Tibial artery (tissue), 4 donors: ENCODE results near the gene NOX5.

Experiments used
- DNase-seq, 2 donors: peaks; one replicate each; pipeline ENCODE4 v3.0.0-alpha.2; 2019
- H3K27ac ChIP-seq, 2 donors: fragments of 200-600 bp; sonication (generic) in 1 of 2; 1 replicate in 1 of 2; 2 replicates in 1 of 2; pipeline ENCODE4 v1.5.1; 2018 to 2019; ENCODE audit warnings: mild to moderate bottlenecking in 1 of 2
- H3K27me3 ChIP-seq, 2 donors: fragments of 200-600 bp; sonication (generic) in 1 of 2; one replicate each; pipeline versions ENCODE4 v1.5.1 to v1.6.0; 2016 to 2019
- H3K36me3 ChIP-seq, 3 donors: fragments of 200-600 bp; sonication (generic) in 2 of 3; one replicate each; pipeline ENCODE4 v1.5.1; 2016 to 2019; ENCODE audit warnings: mild to moderate bottlenecking in 2 of 3
- H3K4me1 ChIP-seq, 4 donors: fragments of 200-600 bp; sonication (generic) in 2 of 4; 1 replicate in 3 of 4; 2 replicates in 1 of 4; pipeline ENCODE4 v1.5.1; 2016 to 2019
- H3K4me3 ChIP-seq, 2 donors: fragments of 200-600 bp; sonication (generic) in 1 of 2; 1 replicate in 1 of 2; 2 replicates in 1 of 2; pipeline ENCODE4 v1.5.1; 2018 to 2019; ENCODE audit warnings: mild to moderate bottlenecking in 2 of 2
- H3K9me3 ChIP-seq, 3 donors: fragments of 200-600 bp; sonication (generic) in 1 of 3; one replicate each; pipeline ENCODE4 v1.5.1; 2016 to 2019
- intact Hi-C: fragments of 100-400 bp; cut with DNase I; formaldehyde crosslinking; loops from one replicate; pipeline ENCODE4 v1.15.0; 2023; ENCODE audit warnings: low total_unique reads
- TF ChIP-seq, protein P1 (sequence below), 2 experiments: fragments of 200-600 bp in 1 of 2; fragments of 450-650 bp in 1 of 2; IDR thresholded peaks; one replicate each; pipeline ENCODE4 v1.5.1; 2017 to 2019; ENCODE audit warnings: antibody characterized with exemption in 2 of 2, mild to moderate bottlenecking in 1 of 2, moderate library complexity in 1 of 2

Gene NOX5

DNA sequence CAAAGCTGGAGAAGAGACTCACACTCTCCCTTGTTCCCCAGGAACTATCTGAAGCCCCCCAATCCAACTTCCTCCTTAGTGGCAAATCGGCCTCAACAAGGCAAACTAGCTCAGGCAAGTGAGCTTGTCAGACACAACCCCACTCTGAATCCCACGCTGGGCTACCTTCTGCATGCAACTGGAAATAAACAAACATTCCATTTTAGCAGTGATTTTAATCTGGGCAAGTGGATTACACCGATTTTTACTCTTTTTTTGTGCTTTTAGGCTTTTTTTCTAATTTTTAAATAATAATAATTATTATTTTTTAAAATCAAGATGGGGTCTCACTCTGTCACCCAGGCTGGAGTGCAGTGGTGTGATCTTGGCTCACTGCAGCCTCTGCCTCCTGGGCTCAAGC is 2.9 kb upstream of the NOX5 start:
- no peak for DNase-seq

DNA sequence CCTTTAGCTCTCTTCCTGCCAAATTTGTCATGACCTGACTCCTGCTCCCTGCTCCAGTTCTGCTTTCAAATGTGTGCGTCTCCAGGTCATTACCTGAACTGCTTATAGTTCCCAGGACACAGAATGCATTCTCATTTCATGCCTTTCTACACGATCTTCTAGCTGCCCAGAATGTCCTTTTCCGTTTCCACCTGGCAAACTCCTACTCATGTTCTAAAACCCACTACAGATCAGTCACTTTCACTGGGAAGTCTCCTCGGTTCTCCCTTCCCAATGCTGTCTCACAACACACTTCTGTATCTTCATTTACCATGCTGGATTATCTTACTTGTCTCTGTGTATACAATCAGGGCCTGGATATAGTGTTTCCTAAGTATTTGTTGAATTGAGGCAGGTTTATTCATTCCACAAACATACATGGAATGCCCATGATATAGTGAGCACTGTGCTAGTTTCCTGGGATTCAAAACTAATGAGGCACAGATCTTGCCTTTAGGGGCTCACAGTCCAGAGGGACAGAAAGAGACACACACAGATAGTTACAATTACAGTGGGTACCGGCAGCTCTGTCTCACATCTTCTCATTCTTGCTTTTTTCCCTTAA is 1.6 kb upstream of the NOX5 start:
- Histone ChIP-seq H3K36me3 (peaks cover 0 to 4% (median 0%) of the 10 kb centered on the region in 3 donors), H3K4me1 (no peaks in the 10 kb centered on the region), H3K4me3 (no peak overlapping the region), H3K9me3 (peaks cover 0 to 23% (median 15%) of the 10 kb centered on the region in 3 donors), H3K27ac (no peak overlapping the region), H3K27me3 (peaks cover 0 to 3% of the 10 kb centered on the region in 2 donors)
- DNase-seq = no peak
- intact Hi-C loops = no loop called here
- TF ChIP-seq, protein P1, sequence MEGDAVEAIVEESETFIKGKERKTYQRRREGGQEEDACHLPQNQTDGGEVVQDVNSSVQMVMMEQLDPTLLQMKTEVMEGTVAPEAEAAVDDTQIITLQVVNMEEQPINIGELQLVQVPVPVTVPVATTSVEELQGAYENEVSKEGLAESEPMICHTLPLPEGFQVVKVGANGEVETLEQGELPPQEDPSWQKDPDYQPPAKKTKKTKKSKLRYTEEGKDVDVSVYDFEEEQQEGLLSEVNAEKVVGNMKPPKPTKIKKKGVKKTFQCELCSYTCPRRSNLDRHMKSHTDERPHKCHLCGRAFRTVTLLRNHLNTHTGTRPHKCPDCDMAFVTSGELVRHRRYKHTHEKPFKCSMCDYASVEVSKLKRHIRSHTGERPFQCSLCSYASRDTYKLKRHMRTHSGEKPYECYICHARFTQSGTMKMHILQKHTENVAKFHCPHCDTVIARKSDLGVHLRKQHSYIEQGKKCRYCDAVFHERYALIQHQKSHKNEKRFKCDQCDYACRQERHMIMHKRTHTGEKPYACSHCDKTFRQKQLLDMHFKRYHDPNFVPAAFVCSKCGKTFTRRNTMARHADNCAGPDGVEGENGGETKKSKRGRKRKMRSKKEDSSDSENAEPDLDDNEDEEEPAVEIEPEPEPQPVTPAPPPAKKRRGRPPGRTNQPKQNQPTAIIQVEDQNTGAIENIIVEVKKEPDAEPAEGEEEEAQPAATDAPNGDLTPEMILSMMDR (IDR thresholded peaks at IDR 0.05) = no peak

More for the DNA sequence above, 2.9 kb upstream of the NOX5 start:
- Histone ChIP-seq H3K27me3 (no peaks in the 10 kb centered on the region), H3K4me1 (no peaks in the 10 kb centered on the region), H3K36me3 (peaks cover 0 to 12% (median 0%) of the 10 kb centered on the region in 3 donors), H3K27ac (no peak overlapping the region), H3K9me3 (peaks cover 0 to 34% (median 23%) of the 10 kb centered on the region in 3 donors), H3K4me3 (no peak overlapping the region)
- intact Hi-C loops = no loop called here
- TF ChIP-seq, protein P1 (IDR thresholded peaks at IDR 0.05) = no peak

DNA sequence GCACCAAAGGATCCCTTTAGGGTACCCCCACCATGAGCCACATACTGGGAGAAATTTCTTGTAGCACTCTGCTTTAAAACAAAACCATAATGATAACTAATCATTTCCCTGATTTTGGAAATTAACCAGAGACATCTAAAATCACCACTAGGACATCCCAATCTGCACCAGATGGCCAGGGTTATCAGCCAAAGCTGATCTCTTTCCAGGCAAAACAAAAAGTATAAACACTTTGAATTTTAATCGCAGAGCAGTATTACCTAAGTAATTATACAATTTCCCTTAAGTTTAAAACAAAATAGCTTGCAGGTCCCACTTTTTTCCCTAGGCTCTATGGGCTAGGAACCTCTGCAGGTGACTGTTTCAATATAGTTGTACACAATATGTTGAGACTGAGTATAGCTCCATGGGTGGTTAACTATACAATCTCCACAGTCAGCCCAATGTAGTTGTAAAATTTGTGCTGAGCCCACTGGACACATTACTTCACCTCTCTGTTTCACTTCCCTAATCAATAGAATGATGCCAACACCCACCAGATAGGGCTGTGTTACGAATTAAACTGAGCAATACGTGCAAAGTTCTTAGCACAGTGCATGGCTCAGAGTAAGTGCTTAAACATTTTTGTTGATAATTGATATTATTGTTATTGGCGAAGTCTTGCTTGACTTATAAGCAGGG is 629 bp upstream of the NOX5 start:
- H3K9me3 ChIP-seq = peaks cover 0 to 15% (median 6%) of the 10 kb centered on the region in 3 donors
- peaks cover 0 to 3% of the 10 kb centered on the region in 2 donors for H3K27me3 ChIP-seq
- TF ChIP-seq, protein P1 (IDR thresholded peaks at IDR 0.05) = no peak
- intact Hi-C loops = no loop called here
- DNase-seq = no peak
- no peak overlapping the region for H3K27ac ChIP-seq
- no peaks in the 10 kb centered on the region for H3K36me3 ChIP-seq
- no peak overlapping the region for H3K4me3 ChIP-seq
- no peaks in the 10 kb centered on the region for H3K4me1 ChIP-seq

GRCh38 chr15:69015591-69015990 is 1.1 kb downstream of the NOX5 start:
- no peak overlapping the region for H3K4me3 ChIP-seq
- no peaks in the 10 kb centered on the region for H3K9me3 ChIP-seq
- DNase-seq = no peak
- TF ChIP-seq, protein P1 (IDR thresholded peaks at IDR 0.05) = no peak
- peaks cover 0 to 3% of the 10 kb centered on the region in 2 donors for H3K27me3 ChIP-seq
- no peaks in the 10 kb centered on the region for H3K4me1 ChIP-seq
- no peak overlapping the region for H3K27ac ChIP-seq
- intact Hi-C loops = no loop called here
- H3K36me3 ChIP-seq = no peaks in the 10 kb centered on the region

GRCh38 chr15:69016021-69016595 is 1.6 kb downstream of the NOX5 start:
- Histone ChIP-seq H3K27ac (no peak overlapping the region), H3K4me1 (no peaks in the 10 kb centered on the region), H3K9me3 (no peaks in the 10 kb centered on the region), H3K27me3 (peaks cover 0 to 3% of the 10 kb centered on the region in 2 donors), H3K4me3 (no peak overlapping the region), H3K36me3 (no peaks in the 10 kb centered on the region)
- TF ChIP-seq, protein P1 (IDR thresholded peaks at IDR 0.05) = no peak
- intact Hi-C loops = no loop called here
- no peak for DNase-seq
